Kidney epithelial cell (primary cell): ENCODE measurements around the gene SLC35G6. TPM values are rescaled to one million over a fixed set of nuclear protein-coding genes. Genes with fewer than 3 reads are reported as not detected.

ENCODE experiments used
- DNase-seq: peaks from one replicate; pipeline ENCODE4 v3.0.0-alpha.2; 2010; ENCODE audit warnings: low read depth
- H3K27me3 ChIP-seq: 2 replicates; pipeline ENCODE4 v1.6.0; 2011; ENCODE audit warnings: low read length; ENCODE audit not compliant: control insufficient read depth, insufficient read depth
- H3K36me3 ChIP-seq: 2 replicates; pipeline ENCODE4 v1.5.1; 2011; ENCODE audit warnings: low read length; ENCODE audit not compliant: control insufficient read depth, insufficient read depth
- H3K4me3 ChIP-seq: 2 replicates; pipeline ENCODE4 v1.5.1; 2011; ENCODE audit warnings: low read depth, mild to moderate bottlenecking, control low read depth, low read length
- total RNA-seq: library from RNA; depleted of rRNA; stranded (reverse); fragments of >200 nt; gene quantifications from 2 replicates; pipeline ENCODE4 v1.2.3, GENCODE V29; 2015
- TF ChIP-seq, protein P1 (sequence below): IDR thresholded peaks from 2 replicates; pipeline ENCODE4 v1.5.1; 2011; ENCODE audit warnings: mild to moderate bottlenecking, moderate library complexity, low read length, control low read depth, inconsistent platforms; ENCODE audit not compliant: insufficient read depth, poor library complexity, severe bottlenecking

The SLC35G6 gene
- total RNA-seq, 1 donor from 2014 or later: not detected

DNA sequence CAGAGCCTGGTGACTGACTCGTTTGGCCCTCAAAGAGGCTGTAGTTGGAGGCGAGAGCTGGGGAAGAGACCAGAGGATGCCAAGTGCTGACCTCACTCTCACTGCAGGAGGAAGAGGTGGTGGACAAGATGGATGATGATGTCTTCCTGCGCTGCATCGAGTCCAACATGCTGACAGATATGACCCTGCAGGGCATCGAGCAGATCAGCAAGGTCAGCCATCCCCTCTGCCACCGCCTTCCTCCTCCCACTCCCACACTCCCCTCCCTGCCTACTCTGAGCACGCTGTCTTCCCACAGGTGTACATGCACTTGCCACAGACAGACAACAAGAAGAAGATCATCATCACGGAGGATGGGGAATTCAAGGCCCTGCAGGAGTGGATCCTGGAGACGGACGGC is 29.9 kb downstream of the SLC35G6 start:
- H3K27me3 ChIP-seq: no peaks in the 10 kb centered on the region
- peaks cover 9% of the 10 kb centered on the region for H3K36me3 ChIP-seq

DNA sequence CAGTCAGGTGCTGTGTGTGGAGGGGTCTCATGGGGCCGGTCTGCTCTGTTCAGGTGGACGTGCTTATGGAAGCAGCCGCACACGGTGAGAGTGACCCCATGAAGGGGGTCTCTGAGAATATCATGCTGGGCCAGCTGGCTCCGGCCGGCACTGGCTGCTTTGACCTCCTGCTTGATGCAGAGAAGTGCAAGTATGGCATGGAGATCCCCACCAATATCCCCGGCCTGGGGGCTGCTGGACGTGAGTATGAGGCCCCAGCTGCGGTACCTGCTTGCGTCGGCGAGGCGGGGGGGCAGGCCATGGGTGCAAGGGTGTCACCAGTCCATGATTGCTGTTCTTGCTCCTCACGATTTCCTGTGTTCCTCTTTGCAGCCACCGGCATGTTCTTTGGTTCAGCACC is 30.9 kb downstream of the SLC35G6 start:
- TF ChIP-seq, protein P1, sequence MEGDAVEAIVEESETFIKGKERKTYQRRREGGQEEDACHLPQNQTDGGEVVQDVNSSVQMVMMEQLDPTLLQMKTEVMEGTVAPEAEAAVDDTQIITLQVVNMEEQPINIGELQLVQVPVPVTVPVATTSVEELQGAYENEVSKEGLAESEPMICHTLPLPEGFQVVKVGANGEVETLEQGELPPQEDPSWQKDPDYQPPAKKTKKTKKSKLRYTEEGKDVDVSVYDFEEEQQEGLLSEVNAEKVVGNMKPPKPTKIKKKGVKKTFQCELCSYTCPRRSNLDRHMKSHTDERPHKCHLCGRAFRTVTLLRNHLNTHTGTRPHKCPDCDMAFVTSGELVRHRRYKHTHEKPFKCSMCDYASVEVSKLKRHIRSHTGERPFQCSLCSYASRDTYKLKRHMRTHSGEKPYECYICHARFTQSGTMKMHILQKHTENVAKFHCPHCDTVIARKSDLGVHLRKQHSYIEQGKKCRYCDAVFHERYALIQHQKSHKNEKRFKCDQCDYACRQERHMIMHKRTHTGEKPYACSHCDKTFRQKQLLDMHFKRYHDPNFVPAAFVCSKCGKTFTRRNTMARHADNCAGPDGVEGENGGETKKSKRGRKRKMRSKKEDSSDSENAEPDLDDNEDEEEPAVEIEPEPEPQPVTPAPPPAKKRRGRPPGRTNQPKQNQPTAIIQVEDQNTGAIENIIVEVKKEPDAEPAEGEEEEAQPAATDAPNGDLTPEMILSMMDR: no peak
- H3K4me3 ChIP-seq: no peak overlapping the region

More for the DNA sequence above, 29.9 kb downstream of the SLC35G6 start:
- H3K4me3 ChIP-seq: no peak overlapping the region
- DNase-seq: no peak
- TF ChIP-seq, protein P1: no peak

DNA sequence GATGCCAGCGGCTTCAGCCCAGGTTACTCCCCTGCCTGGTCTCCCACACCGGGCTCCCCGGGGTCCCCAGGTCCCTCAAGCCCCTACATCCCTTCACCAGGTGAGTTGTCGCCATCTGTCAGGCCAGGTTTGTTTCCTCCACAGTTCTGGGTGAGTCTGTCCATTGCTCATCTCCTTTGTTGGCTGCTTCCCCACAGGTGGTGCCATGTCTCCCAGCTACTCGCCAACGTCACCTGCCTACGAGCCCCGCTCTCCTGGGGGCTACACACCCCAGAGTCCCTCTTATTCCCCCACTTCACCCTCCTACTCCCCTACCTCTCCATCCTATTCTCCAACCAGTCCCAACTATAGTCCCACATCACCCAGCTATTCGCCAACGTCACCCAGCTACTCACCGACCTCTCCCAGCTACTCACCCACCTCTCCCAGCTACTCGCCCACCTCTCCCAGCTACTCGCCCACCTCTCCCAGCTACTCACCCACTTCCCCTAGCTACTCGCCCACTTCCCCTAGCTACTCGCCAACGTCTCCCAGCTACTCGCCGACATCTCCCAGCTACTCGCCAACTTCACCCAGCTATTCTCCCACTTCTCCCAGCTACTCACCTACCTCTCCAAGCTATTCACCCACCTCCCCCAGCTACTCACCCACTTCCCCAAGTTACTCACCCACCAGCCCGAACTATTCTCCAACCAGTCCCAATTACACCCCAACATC is 31.7 kb downstream of the SLC35G6 start:
- TF ChIP-seq, protein P1: no peak
- no peak for DNase-seq
- Histone ChIP-seq H3K27me3 (no peaks in the 10 kb centered on the region), H3K4me3 (no peak overlapping the region), H3K36me3 (peaks cover 9% of the 10 kb centered on the region)

More for the DNA sequence above, 30.9 kb downstream of the SLC35G6 start:
- no peak for DNase-seq
- Histone ChIP-seq H3K36me3 (peaks cover 9% of the 10 kb centered on the region), H3K27me3 (no peaks in the 10 kb centered on the region)

DNA sequence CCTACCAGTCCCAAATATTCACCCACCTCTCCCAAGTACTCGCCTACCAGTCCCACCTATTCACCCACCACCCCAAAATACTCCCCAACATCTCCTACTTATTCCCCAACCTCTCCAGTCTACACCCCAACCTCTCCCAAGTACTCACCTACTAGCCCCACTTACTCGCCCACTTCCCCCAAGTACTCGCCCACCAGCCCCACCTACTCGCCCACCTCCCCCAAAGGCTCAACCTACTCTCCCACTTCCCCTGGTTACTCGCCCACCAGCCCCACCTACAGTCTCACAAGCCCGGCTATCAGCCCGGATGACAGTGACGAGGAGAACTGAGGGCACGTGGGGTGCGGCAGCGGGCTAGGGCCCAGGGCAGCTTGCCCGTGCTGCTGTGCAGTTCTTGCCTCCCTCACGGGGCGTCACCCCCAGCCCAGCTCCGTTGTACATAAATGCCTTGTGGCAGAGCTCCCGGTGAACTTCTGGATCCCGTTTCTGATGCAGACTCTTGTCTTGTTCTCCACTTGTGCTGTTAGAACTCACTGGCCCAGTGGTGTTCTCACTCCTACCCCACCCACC is 32.7 kb downstream of the SLC35G6 start:
- no peak overlapping the region for H3K4me3 ChIP-seq
- TF ChIP-seq, protein P1: no peak
- DNase-seq: no peak
- no peaks in the 10 kb centered on the region for H3K27me3 ChIP-seq
- peaks cover 6% of the 10 kb centered on the region for H3K36me3 ChIP-seq

DNA sequence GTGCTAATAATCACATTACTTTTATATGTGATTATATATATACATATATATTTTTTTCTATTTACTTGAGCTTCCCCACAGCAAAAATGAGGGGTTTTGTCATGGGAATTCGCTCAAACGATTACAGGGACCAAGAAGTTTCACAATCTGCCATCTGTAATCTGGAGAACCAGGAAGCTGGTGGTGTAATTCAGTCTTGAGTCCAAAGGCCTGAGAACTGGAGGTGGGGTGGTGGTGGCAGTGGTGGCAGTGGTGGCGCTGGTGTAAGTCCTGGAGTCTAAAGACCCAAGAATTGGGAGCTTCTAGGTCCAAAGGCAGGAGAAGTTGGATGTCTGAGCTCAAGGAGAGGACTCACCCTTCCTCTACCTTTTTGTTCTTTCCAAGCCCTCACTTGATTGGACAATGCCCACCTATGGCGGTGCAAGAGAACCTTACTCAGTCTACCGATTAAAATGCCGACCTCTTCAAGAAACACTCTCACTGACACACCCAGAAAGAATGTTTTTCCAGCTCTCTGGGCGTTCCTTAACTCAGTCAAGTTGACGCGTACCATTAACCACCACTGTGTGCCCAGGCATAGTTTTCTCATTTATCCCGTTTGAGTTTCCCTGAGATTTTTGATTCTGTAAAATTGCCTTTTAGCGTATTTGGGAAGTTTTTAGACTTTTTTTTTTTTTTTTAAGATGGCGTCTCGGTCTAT is 34.8 kb downstream of the SLC35G6 start:
- TF ChIP-seq, protein P1: no peak
- Histone ChIP-seq H3K27me3 (no peaks in the 10 kb centered on the region), H3K36me3 (peaks cover 5% of the 10 kb centered on the region), H3K4me3 (no peak overlapping the region)
- DNase-seq: no peak

DNA sequence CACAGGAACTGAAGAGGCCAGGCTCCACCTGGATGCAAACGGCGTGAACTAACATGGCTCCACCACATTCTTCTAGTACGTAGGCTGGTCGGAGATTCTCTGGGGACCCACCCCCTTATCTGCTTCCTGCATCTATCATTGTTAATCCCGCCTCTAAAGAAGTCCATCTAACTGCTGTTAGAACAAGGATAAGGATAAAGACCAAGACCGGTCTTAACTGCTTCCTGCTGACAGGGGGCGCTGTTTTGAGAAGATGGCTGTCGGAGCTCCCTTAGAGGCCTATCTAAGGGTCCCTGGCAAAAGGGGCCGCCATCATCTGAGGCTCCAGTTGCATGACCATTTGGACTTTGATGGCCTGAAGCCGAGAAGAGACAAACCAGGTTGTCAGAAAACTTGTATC is 41.8 kb downstream of the SLC35G6 start:
- TF ChIP-seq, protein P1: peak; percentile 28
- Histone ChIP-seq H3K4me3 (no peak overlapping the region), H3K27me3 (no peaks in the 10 kb centered on the region), H3K36me3 (no peaks in the 10 kb centered on the region)
- DNase-seq: no peak
